IMR-90 (cell line): ENCODE data around the gene YPEL4. TPM values are rescaled to one million over a fixed set of nuclear protein-coding genes. Genes with fewer than 3 reads are reported as not detected.

Experiments used
- ATAC-seq: fragments of 200-7000 bp; cut with Tn5 transposase; 2 replicates; pipeline ENCODE4 v1.9.1; 2020; ENCODE audit warnings: low read depth, mild to moderate bottlenecking, moderate library complexity
- BruUV-seq: library from RNA; stranded (reverse); fragments of 400-500 nt; replicated peaks from 2 replicates; lab custom pipeline; 2021; lab: Mats Ljungman, UMichigan
- CTCF ChIA-PET: fragments of 300-600 bp; formaldehyde crosslinking; extraction: SDS; loops from one replicate; lab custom pipeline; 2021; ENCODE audit warnings: antibody characterized with exemption; lab: Yijun Ruan, JAX
- POLR2A ChIA-PET: fragments of 300-600 bp; sonication (Branson Sonifier 250); formaldehyde crosslinking; loops from one replicate; lab custom pipeline; 2022; ENCODE audit warnings: antibody characterized with exemption; ENCODE audit not compliant: unreplicated experiment; lab: Charles Lee
- DNase-seq: peaks from one replicate; pipeline ENCODE4 v3.0.0; 2013
- H2AFZ ChIP-seq: replicated peaks from 2 replicates; pipeline ENCODE3; 2013; ENCODE audit warnings: low read length, mild to moderate bottlenecking; ENCODE audit not compliant: poor library complexity
- H2AK5ac ChIP-seq: 2 replicates; pipeline ENCODE4 v1.6.1; 2013; ENCODE audit warnings: low read depth, low read length, inconsistent platforms
- H2AK9ac ChIP-seq: replicated peaks from 2 replicates; pipeline ENCODE3; 2013; ENCODE audit warnings: mild to moderate bottlenecking, low read depth, low read length, moderate library complexity; ENCODE audit not compliant: poor library complexity
- H2BK120ac ChIP-seq: 2 replicates; pipeline ENCODE4 v1.6.1; 2013; ENCODE audit warnings: low read depth, low read length, inconsistent platforms
- H2BK15ac ChIP-seq: 3 replicates; pipeline ENCODE4 v1.6.1; 2013; ENCODE audit warnings: low read depth, low read length, inconsistent platforms
- H2BK20ac ChIP-seq: 2 replicates; pipeline ENCODE4 v1.6.1; 2013; ENCODE audit warnings: low read depth, mild to moderate bottlenecking, inconsistent platforms, low read length, moderate library complexity
- H2BK5ac ChIP-seq: 2 replicates; pipeline ENCODE4 v1.6.1; 2013; ENCODE audit warnings: mild to moderate bottlenecking, low read depth, low read length, inconsistent platforms; ENCODE audit not compliant: poor library complexity, severe bottlenecking
- H3K14ac ChIP-seq: replicated peaks from 2 replicates; pipeline ENCODE4 v1.6.1; 2013; ENCODE audit warnings: low read depth, low read length, inconsistent platforms
- H3K18ac ChIP-seq: 2 replicates; pipeline ENCODE4 v1.6.1; 2013; ENCODE audit warnings: low read depth, low read length, control low read depth
- H3K23ac ChIP-seq: 2 replicates; pipeline ENCODE4 v1.6.1; 2013; ENCODE audit warnings: low read depth, low read length, inconsistent platforms
- H3K27ac ChIP-seq: 2 replicates; pipeline ENCODE4 v1.5.1; 2013; ENCODE audit warnings: mild to moderate bottlenecking, control low read depth, low read length; ENCODE audit not compliant: insufficient read depth
- H3K27me3 ChIP-seq: 2 replicates; pipeline ENCODE4 v1.6.1; 2013; ENCODE audit warnings: low read length; ENCODE audit not compliant: control insufficient read depth, insufficient read depth
- H3K36me3 ChIP-seq: 2 replicates; pipeline ENCODE4 v1.6.1; 2013; ENCODE audit warnings: low read length, mixed read lengths; ENCODE audit not compliant: control insufficient read depth, insufficient read depth
- H3K4ac ChIP-seq: 2 replicates; pipeline ENCODE4 v1.6.1; 2013; ENCODE audit warnings: low read depth, low read length, inconsistent platforms
- H3K4me1 ChIP-seq: 2 replicates; pipeline ENCODE4 v1.6.1; 2013; ENCODE audit warnings: low read length, mixed read lengths; ENCODE audit not compliant: control insufficient read depth, insufficient read depth
- H3K4me2 ChIP-seq: 2 replicates; pipeline ENCODE4 v1.6.1; 2013; ENCODE audit warnings: low read depth, mild to moderate bottlenecking, control low read depth, low read length, moderate library complexity
- H3K4me3 ChIP-seq: 2 replicates; pipeline ENCODE4 v1.5.1; 2013; ENCODE audit warnings: low read depth, mild to moderate bottlenecking, control low read depth, low read length, moderate library complexity; ENCODE audit not compliant: insufficient read depth
- H3K56ac ChIP-seq: 2 replicates; pipeline ENCODE4 v1.6.1; 2013; ENCODE audit warnings: low read length, inconsistent platforms; ENCODE audit not compliant: insufficient read depth; ENCODE audit errors: extremely low read depth
- H3K79me1 ChIP-seq, 2 experiments: 2 replicates each; pipeline ENCODE4 v1.6.1; 2013; ENCODE audit warnings: low read length in 2 of 2, inconsistent platforms in 1 of 2, low read depth in 1 of 2
- H3K9ac ChIP-seq: 2 replicates; pipeline ENCODE4 v1.6.1; 2013; ENCODE audit warnings: low read depth, low read length, control low read depth
- H3K9me1 ChIP-seq: 2 replicates; pipeline ENCODE4 v1.6.1; 2013; ENCODE audit warnings: low read length, inconsistent platforms; ENCODE audit not compliant: insufficient read depth
- H3K9me3 ChIP-seq: 2 replicates; pipeline ENCODE4 v1.6.1; 2013; ENCODE audit warnings: low read length; ENCODE audit not compliant: control insufficient read depth, insufficient read depth
- H4K20me1 ChIP-seq: 2 replicates; pipeline ENCODE4 v1.6.1; 2013; ENCODE audit warnings: low read length, inconsistent platforms; ENCODE audit not compliant: insufficient read depth
- H4K5ac ChIP-seq: 2 replicates; pipeline ENCODE4 v1.6.1; 2013; ENCODE audit warnings: mild to moderate bottlenecking, low read depth, low read length, control low read depth
- H4K8ac ChIP-seq, 2 experiments: 2 replicates each; pipeline ENCODE4 v1.6.1; 2013; ENCODE audit warnings: low read depth in 2 of 2, low read length in 2 of 2, control low read depth in 1 of 2, inconsistent platforms in 1 of 2
- H4K91ac ChIP-seq: 2 replicates; pipeline ENCODE4 v1.6.1; 2013; ENCODE audit warnings: low read depth, low read length, inconsistent platforms; ENCODE audit not compliant: insufficient read depth
- MAFK ChIP-seq: IDR thresholded peaks from 2 replicates; pipeline ENCODE4 v1.6.1; 2012; ENCODE audit warnings: low read depth, low read length, improper control_type of control experiment
- RAD21 ChIP-seq: IDR thresholded peaks from 2 replicates; pipeline ENCODE4 v1.6.1; 2012; ENCODE audit warnings: low read length, improper control_type of control experiment
- RFX5 ChIP-seq: IDR thresholded peaks from 2 replicates; pipeline ENCODE4 v1.8.0; 2012; ENCODE audit warnings: low read depth, mild to moderate bottlenecking, low read length, moderate library complexity
- WGBS, 2 experiments: methylation state at CpG; one replicate each; pipeline versions ENCODE4 v1.1.5 to v1.1.7; 2013; ENCODE audit warnings: missing lambda C conversion rate in 2 of 2; ENCODE audit not compliant: insufficient read length in 1 of 2; ENCODE audit errors: extremely low coverage in 2 of 2; 5-methylcytosine and 5-hydroxymethylcytosine counted together
- dilution Hi-C: fragments of 300-500 bp; cut with HindIII; formaldehyde crosslinking; loops from one replicate; pipeline ENCODE4 v1.14.3; 2018; ENCODE audit warnings: low sequenced_read_pairs; ENCODE audit not compliant: unreplicated experiment
- in situ Hi-C: fragments of 300-500 bp; cut with MboI; formaldehyde crosslinking; loops from 3 replicates; pipeline ENCODE4 v1.14.3; 2019; ENCODE audit warnings: low sequenced_read_pairs, inconsistent platforms, mixed read lengths
- intact Hi-C: fragments of 100-400 bp; cut with micrococcal nuclease; formaldehyde crosslinking; loops from 2 replicates; pipeline ENCODE4 v1.10.0; 2022
- polyA plus RNA-seq, 3 experiments: library from polyadenylated mRNA; depleted of rRNA; stranded (reverse); fragments of >200 nt; gene quantifications; 2 replicates each; pipeline ENCODE4 v1.2.3, GENCODE V29; 2012; ENCODE audit warnings: low replicate concordance in 1 of 3
- total RNA-seq: library from RNA; depleted of rRNA; stranded (reverse); fragments of >200 nt; gene quantifications from 2 replicates; pipeline ENCODE4 v1.2.3, GENCODE V29; 2012
- TF ChIP-seq, protein P1 (sequence below): fragments of 150-350 bp; IDR thresholded peaks from 2 replicates; pipeline ENCODE4 v1.6.1; 2016; ENCODE audit warnings: low read depth, mild to moderate bottlenecking, low read length, moderate library complexity, borderline replicate concordance

YPEL4 gene
- total and polyA plus RNA-seq, 2 of the 4 experiments (the other 2 are of a cell fraction) = 0.18 to 0.79 TPM

DNA sequence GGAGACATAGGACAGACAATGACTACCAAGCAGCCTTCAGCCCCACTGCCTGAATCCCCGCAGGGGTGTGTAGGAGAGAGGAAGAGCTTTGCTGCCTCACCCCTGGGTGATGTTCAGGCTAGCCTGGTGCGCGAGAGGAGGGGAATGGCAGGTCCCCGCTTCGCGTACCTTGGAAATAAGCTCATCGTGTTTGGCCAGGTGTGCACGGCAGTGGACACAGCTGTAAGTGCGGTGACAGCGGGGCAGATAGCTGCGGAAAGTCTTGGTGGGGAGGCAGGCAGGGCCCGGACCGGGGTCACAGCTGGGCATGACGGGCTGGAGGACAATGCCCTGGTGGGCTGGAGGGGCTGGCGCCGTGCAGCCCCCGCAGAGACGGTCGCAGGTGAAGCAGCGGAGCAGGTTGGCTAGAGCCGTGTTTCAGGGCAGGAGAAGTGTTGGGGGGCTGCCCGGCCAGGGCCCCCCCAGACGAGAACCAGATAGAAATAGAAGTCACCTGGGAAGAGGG is 2.9 kb downstream of the YPEL4 start:
- Histone ChIP-seq H3K14ac (0 out of 2 replicates have a peak overlapping the region, but pooled peaks have one; percentile 41), H3K4ac (no peak overlapping the region), H3K79me1 (peaks cover 10 to 48% of the 10 kb centered on the region in 2 experiments), H4K91ac (no peak overlapping the region), H2AFZ (peak overlapping the region; percentile 46), H2BK120ac (no peak overlapping the region), H3K27me3 (no peaks in the 10 kb centered on the region), H4K20me1 (peaks cover 65% of the 10 kb centered on the region), H3K4me1 (peaks cover 26% of the 10 kb centered on the region), H4K8ac (no peak overlapping the region), H2AK5ac (peak overlapping the region; percentile 44; the same call in 1 of the 2 replicates), H3K56ac (no peak overlapping the region), H2AK9ac (peak overlapping the region; percentile 67), H3K4me2 (no peak overlapping the region), H3K9me3 (no peaks in the 10 kb centered on the region), H3K23ac (peak overlapping the region; percentile 33), H3K4me3 (no peak overlapping the region), H3K18ac (no peak overlapping the region), H3K36me3 (peaks cover 5% of the 10 kb centered on the region; the same call in 1 of the 2 replicates), H2BK15ac (no peak overlapping the region), H2BK20ac (no peak overlapping the region), H3K9ac (no peak overlapping the region), H3K9me1 (peaks cover 12% of the 10 kb centered on the region; the same call in 1 of the 2 replicates), H2BK5ac (no peak overlapping the region), H4K5ac (no peak overlapping the region), H3K27ac (no peak overlapping the region)
- dilution Hi-C loops = no loop called here
- TF ChIP-seq, protein P1, sequence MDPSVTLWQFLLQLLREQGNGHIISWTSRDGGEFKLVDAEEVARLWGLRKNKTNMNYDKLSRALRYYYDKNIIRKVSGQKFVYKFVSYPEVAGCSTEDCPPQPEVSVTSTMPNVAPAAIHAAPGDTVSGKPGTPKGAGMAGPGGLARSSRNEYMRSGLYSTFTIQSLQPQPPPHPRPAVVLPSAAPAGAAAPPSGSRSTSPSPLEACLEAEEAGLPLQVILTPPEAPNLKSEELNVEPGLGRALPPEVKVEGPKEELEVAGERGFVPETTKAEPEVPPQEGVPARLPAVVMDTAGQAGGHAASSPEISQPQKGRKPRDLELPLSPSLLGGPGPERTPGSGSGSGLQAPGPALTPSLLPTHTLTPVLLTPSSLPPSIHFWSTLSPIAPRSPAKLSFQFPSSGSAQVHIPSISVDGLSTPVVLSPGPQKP = no peak
- TF ChIP-seq RFX5 = no peak
- no peak for TF ChIP-seq RAD21
- no peak for TF ChIP-seq MAFK
- DNase-seq (no peak), ATAC-seq (no peak)
- intact Hi-C loops = loop anchor here (5.0 kb wide), 1 partner anchor 875 kb away; no protein-coding TSS in a partner anchor
- 17% methylated on average over 14 of the region's 23 CpGs; no CpG with 5 or more reads in 1 of the 2 experiments for WGBS, 2 experiments
- in situ Hi-C loops = loop anchor here (10.0 kb wide), 2 partner anchors 152 to 192 kb away; no protein-coding TSS in a partner anchor
- ChIA-PET POLR2A (interaction anchor here (0.5 kb wide), 1 partner anchor 64 kb away, joined by 7 read pairs; no protein-coding TSS in a partner anchor), CTCF (interaction anchor here (1.6 kb wide), 1 partner anchor 79 kb away, joined by 6 read pairs; the partner anchor contains the start of gene UBE2L6)
- no TSS peak for BruUV-seq
